HG03575 (cell line): ENCODE results near the gene GPR65.

Experiments used
- ATAC-seq: cut with Tn5 transposase; IDR thresholded peaks from one replicate; pipeline ENCODE4 v1.9.1; 2021; ENCODE audit not compliant: unreplicated experiment, insufficient number of reproducible peaks, low FRiP score; ENCODE audit errors: extremely low read depth

GPR65 gene, protein sequence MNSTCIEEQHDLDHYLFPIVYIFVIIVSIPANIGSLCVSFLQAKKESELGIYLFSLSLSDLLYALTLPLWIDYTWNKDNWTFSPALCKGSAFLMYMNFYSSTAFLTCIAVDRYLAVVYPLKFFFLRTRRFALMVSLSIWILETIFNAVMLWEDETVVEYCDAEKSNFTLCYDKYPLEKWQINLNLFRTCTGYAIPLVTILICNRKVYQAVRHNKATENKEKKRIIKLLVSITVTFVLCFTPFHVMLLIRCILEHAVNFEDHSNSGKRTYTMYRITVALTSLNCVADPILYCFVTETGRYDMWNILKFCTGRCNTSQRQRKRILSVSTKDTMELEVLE

DNA sequence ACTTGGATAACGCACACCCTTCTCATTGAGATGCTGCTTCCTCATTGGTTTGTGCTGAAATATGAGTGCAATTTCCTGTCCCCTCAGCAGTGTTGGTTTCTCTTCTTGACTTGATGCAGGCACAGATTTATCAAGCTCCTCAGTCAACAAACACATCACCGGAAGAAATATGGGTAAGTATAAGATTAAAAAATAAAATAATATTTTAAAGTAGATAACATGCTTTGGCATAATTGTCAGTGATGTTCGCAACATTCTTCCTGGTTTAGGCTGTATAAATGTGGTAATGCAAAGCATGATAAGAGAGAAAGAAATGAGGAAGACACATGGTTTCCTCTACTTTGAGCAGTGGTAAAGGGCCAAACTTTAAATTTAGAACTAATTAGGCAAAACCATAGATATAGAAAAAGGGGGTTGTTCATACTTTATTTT lies at the start of gene GPR65:
Gene GPR65, plus strand, starts transcription at position 86 of the 432 bp plus-strand sequence. CDS start 5,713 bp downstream, outside the sequence.
- ATAC-seq, result peak; percentile 35

DNA sequence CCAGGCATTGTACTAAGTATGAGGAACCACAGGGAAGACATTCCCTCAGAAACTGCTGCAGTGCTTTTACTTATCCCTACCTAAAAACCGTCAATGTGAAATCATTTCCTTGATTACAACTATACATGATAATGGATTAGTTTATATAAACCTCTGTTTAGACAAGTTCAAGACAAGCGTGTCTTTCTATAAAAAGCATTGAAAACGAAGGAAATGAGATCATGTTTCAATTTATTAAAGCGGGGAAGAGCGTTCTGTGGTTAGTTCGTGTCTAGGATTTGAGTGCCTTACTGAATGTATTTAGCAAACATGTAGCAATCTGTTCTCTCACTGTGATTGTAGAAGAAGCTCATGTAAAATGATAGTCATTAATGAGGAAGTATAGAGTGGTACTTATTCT lies 49.4 kb upstream of the GPR65 start:
- no peak for ATAC-seq

GRCh38 chr14:87960013-87960787 lies 44.7 kb upstream of the GPR65 start:
- no peak for ATAC-seq

- ATAC-seq, result no peak
Observed at GRCh38 chr14:87961246-87961645, 43.7 kb upstream of the GPR65 start.

DNA sequence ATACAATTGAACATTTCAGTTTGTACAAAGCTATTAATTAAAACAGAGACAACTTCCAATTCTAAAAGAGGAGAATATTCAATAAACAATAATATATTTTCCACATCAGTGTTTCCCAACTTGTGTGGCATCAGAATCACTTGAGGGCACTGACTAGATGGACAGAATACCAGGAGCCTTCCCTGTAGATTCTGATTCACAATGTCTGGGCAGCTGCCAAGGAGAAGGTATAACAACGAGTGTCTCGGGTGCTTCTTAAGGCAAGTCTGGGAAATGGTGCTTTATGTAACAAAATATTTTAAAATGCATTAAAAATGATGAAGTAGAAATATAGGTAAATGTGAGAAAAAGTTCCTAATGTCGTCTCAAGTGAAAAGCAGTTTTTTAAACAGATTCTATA lies 38.1 kb upstream of the GPR65 start:
- ATAC-seq, result no peak

DNA sequence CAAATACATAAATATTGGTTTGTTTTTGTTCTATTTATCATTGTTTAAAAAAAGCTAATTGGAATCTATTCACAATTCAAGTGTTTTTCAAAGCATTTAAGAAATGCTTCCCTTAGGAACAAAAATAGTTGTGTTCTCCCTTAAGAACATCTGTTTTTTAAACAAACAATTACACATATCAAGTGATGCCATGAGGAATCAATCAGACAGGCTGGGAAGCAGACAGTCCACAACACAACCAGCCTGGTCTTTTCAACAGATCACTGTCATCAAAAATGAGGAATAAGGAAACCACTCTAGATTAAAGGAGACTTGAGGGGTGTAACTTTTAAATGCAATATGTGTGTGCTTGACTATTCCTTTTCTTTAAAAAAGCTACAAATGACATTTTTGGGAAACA lies 37.4 kb upstream of the GPR65 start:
- no peak for ATAC-seq

- ATAC-seq, result peak; percentile 85
Observed at GRCh38 chr14:87971010-87971409, 33.9 kb upstream of the GPR65 start.

GRCh38 chr14:87975636-87976035 lies 29.3 kb upstream of the GPR65 start:
- ATAC-seq, result no peak

GRCh38 chr14:87979689-87980088 lies 25.2 kb upstream of the GPR65 start:
- no peak for ATAC-seq

DNA sequence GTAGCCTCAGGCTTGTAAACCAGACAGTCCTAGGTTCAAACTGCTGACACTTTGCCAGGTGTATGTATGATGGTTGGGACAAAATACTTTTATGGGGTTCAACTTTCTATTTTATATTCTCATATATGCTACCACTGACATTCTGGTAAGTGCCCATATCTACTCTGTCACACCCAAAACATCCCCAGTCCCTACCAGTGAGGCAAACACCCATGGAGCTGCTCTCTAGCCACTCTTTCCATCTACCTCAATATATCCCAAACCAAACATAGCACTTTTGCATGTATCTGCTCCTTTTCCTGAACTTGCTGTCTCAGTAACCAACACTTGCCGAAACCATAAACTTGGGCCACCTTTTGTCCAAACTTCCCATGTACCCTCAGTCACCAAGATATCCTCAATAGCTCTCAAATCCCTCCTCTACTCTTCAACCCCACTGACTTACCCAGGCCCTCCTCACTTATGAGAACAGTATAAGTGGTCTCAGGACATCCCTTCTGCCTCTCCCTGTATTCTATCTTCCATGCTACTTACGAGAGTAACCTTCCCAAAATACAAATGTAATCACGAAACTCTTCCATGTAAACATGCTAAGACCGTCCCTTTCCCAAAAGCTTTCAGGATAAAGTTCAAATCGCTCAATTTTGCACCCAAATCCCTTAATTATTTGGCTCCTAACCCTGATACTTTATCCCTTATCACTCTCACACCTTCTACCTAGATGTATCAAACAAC lies 15.5 kb upstream of the GPR65 start:
- no peak for ATAC-seq

GRCh38 chr14:87989956-87990299 lies 15.0 kb upstream of the GPR65 start:
- ATAC-seq, result no peak

GRCh38 chr14:87990682-87991081 lies 14.3 kb upstream of the GPR65 start:
- no peak for ATAC-seq

DNA sequence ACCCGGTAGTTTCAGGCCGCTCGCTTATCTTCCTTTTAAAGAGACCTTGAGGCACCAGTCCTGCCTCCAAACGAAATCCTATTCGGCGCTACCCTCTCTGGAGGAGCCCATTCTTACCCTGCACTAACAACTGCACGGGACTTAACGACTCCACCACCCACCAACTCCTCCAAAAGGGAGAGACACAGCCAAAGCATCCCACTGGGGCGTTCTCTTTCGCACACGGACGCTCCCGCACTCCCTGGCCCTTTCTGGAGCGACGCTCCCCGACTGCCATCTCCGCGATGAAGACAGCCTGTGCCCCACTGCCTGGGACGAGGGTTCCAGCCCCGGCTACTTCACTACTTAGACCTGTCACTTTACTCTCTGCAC lies 12.6 kb upstream of the GPR65 start:
- no peak for ATAC-seq

- ATAC-seq, result peak; percentile 79
Observed at GRCh38 chr14:87992718-87993628, 12.0 kb upstream of the GPR65 start, which contains the start of gene GALC. Gene GALC (minus strand): TSS chr14:87993182. CDS start chr14:87993164, 18 bp downstream.

DNA sequence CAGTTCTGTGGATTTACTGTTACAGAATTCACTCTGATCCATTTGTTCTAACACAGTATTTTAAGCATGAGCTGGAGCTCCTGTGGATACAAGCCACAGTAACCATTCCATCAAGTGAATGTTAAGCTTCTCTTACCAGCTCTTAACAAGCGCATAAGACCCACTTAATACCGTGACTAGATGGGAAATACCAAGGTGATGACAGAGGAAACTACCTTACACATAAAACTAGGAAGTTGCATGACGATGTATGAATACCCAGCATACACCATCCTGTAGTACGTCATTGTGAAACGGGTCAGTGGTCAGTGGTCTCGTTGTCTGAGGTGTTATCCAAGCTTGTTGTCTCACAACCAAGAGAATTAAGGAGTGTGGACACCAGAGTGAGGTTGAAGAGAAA lies 10.0 kb upstream of the GPR65 start:
- ATAC-seq, result peak; percentile 22

DNA sequence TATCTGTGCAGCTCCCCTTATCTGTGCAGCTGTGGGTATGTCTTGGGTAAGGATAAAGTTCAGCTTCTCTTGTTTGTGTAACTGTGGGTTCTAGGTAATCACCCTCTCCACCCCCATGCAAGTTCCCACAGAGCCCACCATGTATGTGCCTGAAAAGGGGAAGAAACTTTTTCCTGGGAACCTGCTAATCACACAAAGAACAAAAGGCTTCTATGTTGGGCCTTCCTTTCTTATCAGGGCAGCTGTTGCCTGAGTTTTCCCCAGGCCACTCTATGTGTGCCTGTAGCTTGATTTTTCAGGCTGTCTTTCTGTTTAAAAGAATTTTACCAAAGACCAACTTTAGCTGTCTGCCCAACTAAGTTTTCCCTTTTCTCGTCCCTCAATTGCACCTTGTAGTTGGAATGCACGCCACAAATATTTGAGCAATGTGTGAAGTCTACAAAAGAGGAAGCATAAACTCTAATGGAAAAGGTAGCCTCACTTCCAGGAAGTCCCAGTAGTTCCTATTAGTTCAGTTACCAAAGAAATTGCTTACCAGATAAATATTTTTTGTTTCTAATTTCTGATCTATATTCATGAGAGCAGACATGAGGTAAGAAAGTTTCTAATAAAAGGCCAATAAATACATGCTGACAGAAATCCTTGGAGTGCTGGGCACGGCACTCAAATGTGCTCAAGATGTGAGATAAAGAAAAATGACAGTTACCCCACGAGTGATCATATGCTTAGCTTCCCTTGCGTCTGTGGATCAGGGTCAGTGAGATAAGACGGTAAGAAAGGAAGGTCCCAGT lies 9.2 kb upstream of the GPR65 start:
- ATAC-seq, result no peak

GRCh38 chr14:87996291-87996592 lies 8.7 kb upstream of the GPR65 start:
- ATAC-seq, result no peak

DNA sequence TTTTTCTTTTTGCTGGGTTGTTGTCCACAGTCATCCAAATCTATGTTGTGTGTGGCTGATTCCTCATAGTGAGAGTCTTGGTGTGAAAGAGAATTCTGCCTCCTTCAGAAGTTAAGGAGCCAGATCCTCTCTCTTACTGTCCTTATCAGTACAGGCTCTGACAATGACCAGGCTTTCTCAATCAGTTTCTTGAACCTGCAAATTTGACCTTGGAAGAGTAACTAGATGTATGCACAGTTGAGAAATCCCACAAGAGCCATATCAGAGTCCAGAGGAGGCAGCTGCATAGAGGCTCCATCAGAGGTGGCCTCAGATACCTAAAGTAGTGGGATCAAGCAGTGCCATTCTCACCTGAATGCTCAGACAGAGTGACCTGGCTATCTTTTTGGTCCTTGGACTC lies 6.5 kb upstream of the GPR65 start:
- ATAC-seq, result no peak
